Astrocyte (in vitro differentiated cells and primary cell): ENCODE data around the gene MYEOV. TPM values are rescaled to one million over a fixed set of nuclear protein-coding genes. Genes with fewer than 3 reads are reported as not detected.

ENCODE experiments used
- DNase-seq: peaks from one replicate; pipeline ENCODE4 v3.0.0-alpha.2; 2010; ENCODE audit warnings: low read depth
- FAIRE-seq: peaks from 2 replicates; lab custom pipeline; 2011; peaks lifted over from hg19 to GRCh38; lab: Jason Lieb, UNC
- H2AFZ ChIP-seq: 2 replicates; pipeline ENCODE4 v1.6.0; 2012; ENCODE audit warnings: low read depth, low read length, inconsistent platforms
- H3K27ac ChIP-seq: 2 replicates; pipeline ENCODE4 v1.5.1; 2011; ENCODE audit warnings: low read depth, low read length, inconsistent platforms
- H3K27me3 ChIP-seq: 2 replicates; pipeline ENCODE4 v1.6.0; 2011; ENCODE audit warnings: low read length, inconsistent platforms; ENCODE audit not compliant: insufficient read depth
- H3K36me3 ChIP-seq: 2 replicates; pipeline ENCODE4 v1.5.1; 2011; ENCODE audit warnings: low read length, inconsistent platforms; ENCODE audit not compliant: insufficient read depth
- H3K4me1 ChIP-seq: 2 replicates; pipeline ENCODE4 v1.5.1; 2011; ENCODE audit warnings: low read length, inconsistent platforms; ENCODE audit not compliant: insufficient read depth
- H3K4me2 ChIP-seq: 2 replicates; pipeline ENCODE4 v1.6.0; 2012; ENCODE audit warnings: low read length, inconsistent platforms
- H3K4me3 ChIP-seq: 2 replicates; pipeline ENCODE4 v1.5.1; 2011; ENCODE audit warnings: low read depth, mild to moderate bottlenecking, low read length, inconsistent platforms; ENCODE audit not compliant: insufficient read depth
- H3K79me2 ChIP-seq: 2 replicates; pipeline ENCODE4 v1.6.0; 2012; ENCODE audit warnings: mild to moderate bottlenecking, low read length, inconsistent platforms; ENCODE audit not compliant: insufficient read depth
- H3K9ac ChIP-seq: 2 replicates; pipeline ENCODE4 v1.6.0; 2012; ENCODE audit warnings: mild to moderate bottlenecking, low read length, inconsistent platforms
- H3K9me3 ChIP-seq: 2 replicates; pipeline ENCODE4 v1.5.1; 2012; ENCODE audit warnings: low read depth, mild to moderate bottlenecking, low read length, inconsistent platforms; ENCODE audit not compliant: insufficient read depth
- H4K20me1 ChIP-seq: 2 replicates; pipeline ENCODE4 v1.6.0; 2012; ENCODE audit warnings: low read length, inconsistent platforms; ENCODE audit not compliant: insufficient read depth
- H3K27ac Mint-ChIP-seq: one replicate; pipeline ENCODE4 v1.8.0; 2021; ENCODE audit warnings: mild to moderate bottlenecking, mixed read lengths; ENCODE audit not compliant: unreplicated experiment
- H3K27me3 Mint-ChIP-seq: one replicate; pipeline ENCODE4 v1.8.0; 2021; ENCODE audit warnings: low read depth, mixed read lengths; ENCODE audit not compliant: unreplicated experiment
- H3K36me3 Mint-ChIP-seq: one replicate; pipeline ENCODE4 v1.8.0; 2021; ENCODE audit warnings: low read depth, mixed read lengths; ENCODE audit not compliant: unreplicated experiment
- H3K4me1 Mint-ChIP-seq: one replicate; pipeline ENCODE4 v1.8.0; 2021; ENCODE audit warnings: low read depth, mixed read lengths; ENCODE audit not compliant: unreplicated experiment
- H3K4me3 Mint-ChIP-seq: one replicate; pipeline ENCODE4 v1.8.0; 2021; ENCODE audit warnings: mild to moderate bottlenecking, moderate library complexity, mixed read lengths; ENCODE audit not compliant: unreplicated experiment
- H3K9me3 Mint-ChIP-seq: one replicate; pipeline ENCODE4 v1.8.0; 2021; ENCODE audit warnings: mild to moderate bottlenecking, mixed read lengths; ENCODE audit not compliant: unreplicated experiment
- CTCF ChIP-seq: IDR thresholded peaks from 2 replicates; pipeline ENCODE4 v1.5.1; 2011; ENCODE audit warnings: low read depth, mild to moderate bottlenecking, inconsistent platforms, low read length, moderate library complexity; ENCODE audit not compliant: insufficient read depth
- EZH2 ChIP-seq: IDR thresholded peaks from 2 replicates; pipeline ENCODE4 v1.6.1; 2012; ENCODE audit warnings: mild to moderate bottlenecking, low read length, inconsistent platforms; ENCODE audit not compliant: insufficient read depth
- total RNA-seq: library from RNA; stranded (reverse); gene quantifications from 2 replicates; pipeline ENCODE4 v1.2.1, GENCODE V29; 2021

The MYEOV gene
- total RNA-seq, 1 donor from 2014 or later: not detected

- no peaks in the 10 kb centered on the region for H3K4me1 Mint-ChIP-seq
- peaks cover 41% of the 10 kb centered on the region for H3K27me3 Mint-ChIP-seq
- no peak overlapping the region for H3K27ac Mint-ChIP-seq
Observed at GRCh38 chr11:69284081-69284511, 9.9 kb upstream of the MYEOV start.

GRCh38 chr11:69285091-69285490 is 8.9 kb upstream of the MYEOV start:
- Histone ChIP-seq H3K27me3 (no peaks in the 10 kb centered on the region), H2AFZ (no peak overlapping the region), H3K4me3 (no peak overlapping the region), H3K4me1 (peaks cover 14% of the 10 kb centered on the region), H4K20me1 (no peaks in the 10 kb centered on the region), H3K9me3 (no peaks in the 10 kb centered on the region), H3K4me2 (no peak overlapping the region), H3K79me2 (no peaks in the 10 kb centered on the region), H3K36me3 (no peaks in the 10 kb centered on the region), H3K9ac (no peak overlapping the region), H3K27ac (no peak overlapping the region)
- Mint-ChIP-seq H3K36me3 (no peaks in the 10 kb centered on the region), H3K9me3 (peaks cover 11% of the 10 kb centered on the region), H3K4me1 (no peaks in the 10 kb centered on the region), H3K27ac (no peak overlapping the region), H3K27me3 (peaks cover 51% of the 10 kb centered on the region), H3K4me3 (no peak overlapping the region)
- TF ChIP-seq CTCF: no peak
- FAIRE-seq: no peak
- DNase-seq: no peak

More at GRCh38 chr11:69284081-69284511, 9.9 kb upstream of the MYEOV start:
- H3K4me2 ChIP-seq: no peak overlapping the region
- no peaks in the 10 kb centered on the region for H3K36me3 ChIP-seq
- H4K20me1 ChIP-seq: no peaks in the 10 kb centered on the region
- no peaks in the 10 kb centered on the region for H3K27me3 ChIP-seq
- H3K36me3 Mint-ChIP-seq: no peaks in the 10 kb centered on the region
- H3K27ac ChIP-seq: no peak overlapping the region
- H3K9me3 ChIP-seq: no peaks in the 10 kb centered on the region
- H2AFZ ChIP-seq: no peak overlapping the region
- TF ChIP-seq CTCF (no peak), EZH2 (no peak)
- H3K9ac ChIP-seq: no peak overlapping the region
- H3K4me1 ChIP-seq: peaks cover 16% of the 10 kb centered on the region
- peaks cover 9% of the 10 kb centered on the region for H3K9me3 Mint-ChIP-seq
- no peaks in the 10 kb centered on the region for H3K79me2 ChIP-seq
- FAIRE-seq (no peak), DNase-seq (peak; percentile 57)
- H3K4me3 ChIP-seq: no peak overlapping the region
- H3K4me3 Mint-ChIP-seq: no peak overlapping the region

GRCh38 chr11:69285766-69286165 is 8.2 kb upstream of the MYEOV start:
- no peak overlapping the region for H3K27ac Mint-ChIP-seq
- H3K4me3 Mint-ChIP-seq: no peak overlapping the region
- Histone ChIP-seq H3K4me3 (no peak overlapping the region), H3K4me2 (no peak overlapping the region), H3K27ac (no peak overlapping the region), H3K9ac (no peak overlapping the region), H3K79me2 (no peaks in the 10 kb centered on the region), H4K20me1 (no peaks in the 10 kb centered on the region), H3K9me3 (no peaks in the 10 kb centered on the region), H2AFZ (no peak overlapping the region), H3K4me1 (peaks cover 7% of the 10 kb centered on the region), H3K36me3 (no peaks in the 10 kb centered on the region), H3K27me3 (no peaks in the 10 kb centered on the region)
- DNase-seq (no peak), FAIRE-seq (no peak)
- no peaks in the 10 kb centered on the region for H3K4me1 Mint-ChIP-seq
- peaks cover 14% of the 10 kb centered on the region for H3K9me3 Mint-ChIP-seq
- H3K36me3 Mint-ChIP-seq: no peaks in the 10 kb centered on the region
- TF ChIP-seq CTCF (no peak), EZH2 (no peak)
- H3K27me3 Mint-ChIP-seq: peaks cover 57% of the 10 kb centered on the region
